Measurements from ENCODE around the gene PGC. TPM values are rescaled to one million over a fixed set of nuclear protein-coding genes. Genes with fewer than 3 reads are reported as not detected.

The PGC gene
- total and polyA plus RNA-seq, 2 of the 8 experiments (the other 6 are each of a cell fraction or from before 2014, with no cell fraction given), result 0.09 TPM; not detected in 1

DNA sequence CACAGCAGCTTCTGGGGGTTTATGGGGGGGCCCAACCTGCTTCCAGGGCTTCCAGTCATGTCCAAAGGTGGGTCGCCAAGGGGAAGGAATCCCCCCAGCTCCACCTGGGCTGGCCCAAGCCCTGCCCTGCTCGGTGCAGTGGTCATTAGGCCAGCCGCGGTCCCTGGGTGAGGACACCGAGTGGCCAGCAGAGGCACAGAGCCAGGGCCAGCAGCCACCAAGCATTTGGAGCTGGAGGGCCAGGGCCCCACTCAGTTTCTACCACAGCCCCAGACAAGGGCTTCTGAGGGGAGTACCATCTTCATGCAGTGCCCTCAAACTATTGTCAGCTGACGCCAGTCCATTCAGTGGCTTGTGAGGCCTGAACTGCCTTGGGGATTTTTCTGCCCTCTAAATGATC is 51.4 kb downstream of the PGC start:
- H2AK5ac ChIP-seq (ENCODE audit: low read depth, low read length), result no peak overlapping the region
- no peaks in the 10 kb centered on the region for H3K36me3 ChIP-seq (ENCODE audit: control insufficient read depth in 2 of 4, insufficient read depth in 4 of 4, low read length in 3 of 4)
- no peak overlapping the region for H4K8ac ChIP-seq (ENCODE audit: extremely low read depth, insufficient read depth, low read length)
- H2AFZ ChIP-seq (ENCODE audit: low read length), result no peak overlapping the region
- no peak overlapping the region for H4K91ac ChIP-seq (replicated peaks; ENCODE audit: insufficient read length, low read length)
- H2BK20ac ChIP-seq (ENCODE audit: low read length), result no peak overlapping the region
- H3K4me2 ChIP-seq (ENCODE audit: insufficient read depth in 1 of 2, low read depth in 2 of 2, low read length in 2 of 2), result no peak overlapping the region
- H3K4ac ChIP-seq (replicated peaks; ENCODE audit: insufficient read length, low read depth, low read length), result no peak overlapping the region
- H2BK12ac ChIP-seq (ENCODE audit: low read depth, low read length), result no peak overlapping the region
- peaks cover 0 to 5% (median 1%) of the 10 kb centered on the region in 4 experiments; a peak in 5 of 7 replicates for H3K4me1 ChIP-seq (replicated peaks in 1 of 4; ENCODE audit: control insufficient read depth in 3 of 4, insufficient read depth in 4 of 4, low read length in 3 of 4)
- H3K27ac ChIP-seq (ENCODE audit: low read depth, low read length), result no peak overlapping the region
- no peak overlapping the region for H3K23ac ChIP-seq (ENCODE audit: insufficient read length)
- H3K9me3 ChIP-seq (ENCODE audit: insufficient read depth in 2 of 2, low read depth in 1 of 2, low read length in 1 of 2), result no peaks in the 10 kb centered on the region
- no peak overlapping the region for H2BK120ac ChIP-seq (replicated peaks; ENCODE audit: low read depth, low read length)
- no peaks in the 10 kb centered on the region for H3K79me1 ChIP-seq (ENCODE audit: low read depth, low read length)
- H3K56ac ChIP-seq (replicated peaks; ENCODE audit: insufficient read length, low read depth, low read length), result no peak overlapping the region
- H3K4me3 ChIP-seq (ENCODE audit: extremely low read depth in 1 of 4, insufficient read depth in 2 of 4, low read depth in 3 of 4, low read length in 4 of 4), result no peak overlapping the region
- no peaks in the 10 kb centered on the region for H3K79me2 ChIP-seq (ENCODE audit: control insufficient read depth in 1 of 2, insufficient read depth in 2 of 2, low read length in 2 of 2)
- FAIRE-seq (no peak), DNase-seq (ENCODE audit: low read depth in 1 of 2, low spot score in 2 of 2) (no peak)
- H3K18ac ChIP-seq (ENCODE audit: extremely low read depth, low read length), result no peak overlapping the region
- H2BK15ac ChIP-seq (ENCODE audit: low read length), result no peak overlapping the region
- H4K5ac ChIP-seq (ENCODE audit: insufficient read length, low read depth, low read length), result no peak overlapping the region
- no peak overlapping the region for H3K9ac ChIP-seq (replicated peaks in 1 of 4; ENCODE audit: extremely low read depth in 1 of 4, low read depth in 3 of 4, low read length in 3 of 4)
- ChIA-PET CTCF (ENCODE audit: partially characterized antibody) (interaction anchor here (0.6 to 14.1 kb wide), 17 partner anchors 8 to 378 kb away, joined by 3 to 181 read pairs (median 4); no protein-coding TSS in a partner anchor), POLR2A (ENCODE audit: partially characterized antibody) (interaction anchor here (0.9 kb wide), 1 partner anchor 14 kb away, joined by 4 read pairs; no protein-coding TSS in a partner anchor)
- no peaks in the 10 kb centered on the region; a peak in 1 of 7 replicates for H3K27me3 ChIP-seq (replicated peaks in 1 of 4; ENCODE audit: control insufficient read depth in 3 of 4, extremely low read depth in 1 of 4, insufficient read depth in 3 of 4, low read length in 3 of 4)
- no peaks in the 10 kb centered on the region for H4K20me1 ChIP-seq (replicated peaks in 1 of 2; ENCODE audit: control insufficient read depth in 1 of 2, insufficient read depth in 2 of 2, low read length in 2 of 2)
- H2BK5ac ChIP-seq (ENCODE audit: low read depth, low read length), result no peak overlapping the region
- H3K14ac ChIP-seq (ENCODE audit: insufficient read length), result no peak overlapping the region
- H3K23me2 ChIP-seq (ENCODE audit: low read depth, low read length), result no peaks in the 10 kb centered on the region
- 97% methylated on average over 6 of the region's 6 CpGs; no CpG with 5 or more reads in 1 of the 2 experiments for WGBS, 2 experiments (ENCODE audit: extremely low coverage in 1 of 2, insufficient coverage in 1 of 2, insufficient read length in 1 of 2, insufficient replicate concordance in 2 of 2, low coverage in 1 of 2, low lambda C conversion rate in 2 of 2, missing lambda C conversion rate in 1 of 2)
- TF ChIP-seq CREB1 (IDR thresholded peaks at IDR 0.05) (no peak), HDAC6 (IDR thresholded peaks at IDR 0.05; ENCODE audit: low read depth, low read length) (no peak), CBX5 (IDR thresholded peaks at IDR 0.05; ENCODE audit: low read depth, low read length) (no peak), HDAC2 (IDR thresholded peaks at IDR 0.05; ENCODE audit: borderline replicate concordance in 1 of 2, low read depth in 2 of 2, low read length in 2 of 2) (no peak), ASH2L (IDR thresholded peaks at IDR 0.05; ENCODE audit: low read length) (no peak), RAD21 (IDR thresholded peaks at IDR 0.05 in 1 of 2, conservative IDR thresholded peaks at IDR 0.05 in 1 of 2; ENCODE audit: low read depth in 2 of 2, low read length in 2 of 2) (no peak), KDM5A (IDR thresholded peaks at IDR 0.05; ENCODE audit: low read length) (no peak), GTF2F1 (IDR thresholded peaks at IDR 0.05; ENCODE audit: borderline replicate concordance, low read depth, low read length) (no peak), POLR2AphosphoS5 (IDR thresholded peaks at IDR 0.05; ENCODE audit: low read depth, low read length) (no peak), SIX5 (IDR thresholded peaks at IDR 0.05; ENCODE audit: low read depth, low read length) (no peak), SP2 (IDR thresholded peaks at IDR 0.05; ENCODE audit: low read length) (no peak), FOSL1 (IDR thresholded peaks at IDR 0.05; ENCODE audit: insufficient read depth, low read depth, low read length) (no peak)
- TF ChIP-seq, protein P1, sequence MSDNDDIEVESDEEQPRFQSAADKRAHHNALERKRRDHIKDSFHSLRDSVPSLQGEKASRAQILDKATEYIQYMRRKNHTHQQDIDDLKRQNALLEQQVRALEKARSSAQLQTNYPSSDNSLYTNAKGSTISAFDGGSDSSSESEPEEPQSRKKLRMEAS (IDR thresholded peaks at IDR 0.05), result no peak
- TF ChIP-seq, protein P2, sequence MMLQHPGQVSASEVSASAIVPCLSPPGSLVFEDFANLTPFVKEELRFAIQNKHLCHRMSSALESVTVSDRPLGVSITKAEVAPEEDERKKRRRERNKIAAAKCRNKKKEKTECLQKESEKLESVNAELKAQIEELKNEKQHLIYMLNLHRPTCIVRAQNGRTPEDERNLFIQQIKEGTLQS (IDR thresholded peaks at IDR 0.05; ENCODE audit: insufficient read depth, low read depth, low read length), result no peak

Data from H1 (cell line).